Measurements from ENCODE around the gene C1QB. TPM values are rescaled to one million over a fixed set of nuclear protein-coding genes. Genes with fewer than 3 reads are reported as not detected.

The C1QB gene
- polyA plus RNA-seq, 1 of the 3 experiments (the other 2 are of a cell fraction): not detected

DNA sequence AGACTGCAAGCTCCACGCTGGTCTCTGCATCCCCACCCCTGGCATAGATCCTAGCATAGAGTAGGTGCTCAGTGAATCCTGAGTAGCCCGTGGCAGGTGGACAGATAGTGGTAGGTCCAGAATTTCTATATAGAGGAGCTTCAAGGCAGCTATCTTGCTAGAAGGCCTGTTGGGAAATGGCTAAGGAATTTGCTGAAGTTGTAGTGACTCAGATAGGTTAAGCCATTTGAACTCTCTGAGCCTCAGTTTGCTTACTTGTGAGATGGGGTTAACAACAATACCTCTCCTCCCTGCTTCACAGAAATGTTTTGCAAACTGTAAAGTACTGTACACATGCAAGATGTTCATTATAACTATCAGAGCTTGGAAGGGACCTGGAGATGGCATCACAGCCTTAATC, 34.2 kb downstream of the C1QB start:
- Histone ChIP-seq H3K4me2 (no peak overlapping the region), H2AFZ (ENCODE audit: low read depth) (no peak overlapping the region), H3K27ac (ENCODE audit: low read depth in 2 of 2, low read length in 1 of 2) (no peak overlapping the region), H3K4me3 (ENCODE audit: low read depth in 2 of 2, low read length in 1 of 2) (no peak overlapping the region), H3F3A (replicated peaks; ENCODE audit: insufficient read depth) (peaks cover 17% of the 10 kb centered on the region), H3K9me2 (no peaks in the 10 kb centered on the region), H4K20me1 (ENCODE audit: insufficient read depth) (no peaks in the 10 kb centered on the region), H3K79me2 (ENCODE audit: insufficient read depth) (no peaks in the 10 kb centered on the region), H3K27me3 (ENCODE audit: insufficient read depth) (no peaks in the 10 kb centered on the region), H3K36me3 (replicated peaks in 1 of 2; ENCODE audit: control insufficient read depth in 1 of 2, insufficient read depth in 2 of 2, low read length in 1 of 2) (no peaks in the 10 kb centered on the region), H3K4me1 (ENCODE audit: control insufficient read depth in 1 of 2, insufficient read depth in 2 of 2, low read depth in 1 of 2, low read length in 1 of 2) (peaks cover 6 to 8% of the 10 kb centered on the region in 2 experiments; a peak in 3 of 4 replicates), H3K9me3 (no peaks in the 10 kb centered on the region), H3K9ac (no peak overlapping the region)
- POLR2A ChIA-PET: no interaction called here
- no peak for DNase-seq
- TF ChIP-seq MEF2A (IDR thresholded peaks at IDR 0.05; ENCODE audit: borderline replicate concordance, low read depth) (no peak), RFX5 (IDR thresholded peaks at IDR 0.05; ENCODE audit: low read length) (no peak), TAF1 (IDR thresholded peaks at IDR 0.05; ENCODE audit: borderline replicate concordance, low read depth, low read length) (no peak), YY1 (IDR thresholded peaks at IDR 0.05; ENCODE audit: low read depth) (no peak), ELF1 (IDR thresholded peaks at IDR 0.05) (no peak)
- CTCF ChIA-PET: interaction anchor here (1.4 to 1.8 kb wide), 4 partner anchors 12 to 17 kb away, joined by 3 to 13 read pairs (median 7); no protein-coding TSS in a partner anchor
- WGBS (ENCODE audit: low lambda C conversion rate): 80% methylated on average over 2 of the region's 2 CpGs

DNA sequence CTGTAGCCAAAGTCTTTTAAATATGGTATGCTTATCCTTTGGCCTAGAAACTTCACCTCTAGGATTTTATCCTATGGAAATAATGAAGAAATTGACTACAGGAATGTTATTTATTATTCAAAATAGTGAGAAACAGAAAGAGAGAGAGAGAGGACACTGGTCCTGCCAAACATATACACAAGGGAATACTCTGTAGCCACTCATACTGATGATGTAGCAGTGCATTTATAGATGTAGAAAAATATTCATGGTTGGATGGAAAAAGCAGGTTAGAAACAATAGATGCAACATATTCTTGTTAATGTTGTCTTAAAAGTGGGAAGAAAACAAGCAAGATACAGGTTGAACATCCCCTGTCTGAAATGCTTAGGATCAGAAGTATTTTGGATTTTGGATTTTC, 35.4 kb downstream of the C1QB start:
- H3K9me3 ChIP-seq: no peaks in the 10 kb centered on the region
- no peak overlapping the region for H3K4me3 ChIP-seq (ENCODE audit: low read depth in 2 of 2, low read length in 1 of 2)
- TF ChIP-seq, protein P1, sequence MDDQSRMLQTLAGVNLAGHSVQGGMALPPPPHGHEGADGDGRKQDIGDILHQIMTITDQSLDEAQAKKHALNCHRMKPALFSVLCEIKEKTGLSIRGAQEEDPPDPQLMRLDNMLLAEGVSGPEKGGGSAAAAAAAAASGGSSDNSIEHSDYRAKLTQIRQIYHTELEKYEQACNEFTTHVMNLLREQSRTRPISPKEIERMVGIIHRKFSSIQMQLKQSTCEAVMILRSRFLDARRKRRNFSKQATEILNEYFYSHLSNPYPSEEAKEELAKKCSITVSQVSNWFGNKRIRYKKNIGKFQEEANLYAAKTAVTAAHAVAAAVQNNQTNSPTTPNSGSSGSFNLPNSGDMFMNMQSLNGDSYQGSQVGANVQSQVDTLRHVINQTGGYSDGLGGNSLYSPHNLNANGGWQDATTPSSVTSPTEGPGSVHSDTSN (IDR thresholded peaks at IDR 0.05): no peak
- TF ChIP-seq GABPA (IDR thresholded peaks at IDR 0.05; ENCODE audit: low read depth): no peak
- no peak for TF ChIP-seq FOXJ3 (CRISPR knock-in tag; IDR thresholded peaks at IDR 0.05)
- no peak for TF ChIP-seq NFIC (IDR thresholded peaks at IDR 0.05; ENCODE audit: borderline replicate concordance)
- no peak for TF ChIP-seq MXI1 (IDR thresholded peaks at IDR 0.05; ENCODE audit: low read depth, low read length)
- no peak for TF ChIP-seq RFX5 (IDR thresholded peaks at IDR 0.05; ENCODE audit: low read length)
- TF ChIP-seq EZH2phosphoT487 (IDR thresholded peaks at IDR 0.05; ENCODE audit: borderline replicate concordance, low read depth): no peak
- TF ChIP-seq, protein P2, sequence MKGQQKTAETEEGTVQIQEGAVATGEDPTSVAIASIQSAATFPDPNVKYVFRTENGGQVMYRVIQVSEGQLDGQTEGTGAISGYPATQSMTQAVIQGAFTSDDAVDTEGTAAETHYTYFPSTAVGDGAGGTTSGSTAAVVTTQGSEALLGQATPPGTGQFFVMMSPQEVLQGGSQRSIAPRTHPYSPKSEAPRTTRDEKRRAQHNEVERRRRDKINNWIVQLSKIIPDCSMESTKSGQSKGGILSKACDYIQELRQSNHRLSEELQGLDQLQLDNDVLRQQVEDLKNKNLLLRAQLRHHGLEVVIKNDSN (IDR thresholded peaks at IDR 0.05; ENCODE audit: borderline replicate concordance, low read depth): no peak
- no peak for TF ChIP-seq POLR2AphosphoS5 (IDR thresholded peaks at IDR 0.05; ENCODE audit: low read depth, low read length)
- no peak for TF ChIP-seq NRF1 (IDR thresholded peaks at IDR 0.05; ENCODE audit: low read depth, low read length)
- TF ChIP-seq FOSL2 (IDR thresholded peaks at IDR 0.05; ENCODE audit: borderline replicate concordance, low read depth): no peak
- TF ChIP-seq, protein P3, sequence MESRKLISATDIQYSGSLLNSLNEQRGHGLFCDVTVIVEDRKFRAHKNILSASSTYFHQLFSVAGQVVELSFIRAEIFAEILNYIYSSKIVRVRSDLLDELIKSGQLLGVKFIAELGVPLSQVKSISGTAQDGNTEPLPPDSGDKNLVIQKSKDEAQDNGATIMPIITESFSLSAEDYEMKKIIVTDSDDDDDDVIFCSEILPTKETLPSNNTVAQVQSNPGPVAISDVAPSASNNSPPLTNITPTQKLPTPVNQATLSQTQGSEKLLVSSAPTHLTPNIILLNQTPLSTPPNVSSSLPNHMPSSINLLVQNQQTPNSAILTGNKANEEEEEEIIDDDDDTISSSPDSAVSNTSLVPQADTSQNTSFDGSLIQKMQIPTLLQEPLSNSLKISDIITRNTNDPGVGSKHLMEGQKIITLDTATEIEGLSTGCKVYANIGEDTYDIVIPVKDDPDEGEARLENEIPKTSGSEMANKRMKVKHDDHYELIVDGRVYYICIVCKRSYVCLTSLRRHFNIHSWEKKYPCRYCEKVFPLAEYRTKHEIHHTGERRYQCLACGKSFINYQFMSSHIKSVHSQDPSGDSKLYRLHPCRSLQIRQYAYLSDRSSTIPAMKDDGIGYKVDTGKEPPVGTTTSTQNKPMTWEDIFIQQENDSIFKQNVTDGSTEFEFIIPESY (IDR thresholded peaks at IDR 0.05; ENCODE audit: borderline replicate concordance, low read depth): no peak
- TF ChIP-seq RCOR1 (IDR thresholded peaks at IDR 0.05; ENCODE audit: low read length): no peak
- ChIA-PET POLR2A (no interaction called here), CTCF (interaction anchor here (1.2 to 1.8 kb wide), 4 partner anchors 13 to 23 kb away, joined by 3 to 13 read pairs (median 6); no protein-coding TSS in a partner anchor)
- H3K4me2 ChIP-seq: no peak overlapping the region
- no peaks in the 10 kb centered on the region for H3K36me3 ChIP-seq (replicated peaks in 1 of 2; ENCODE audit: control insufficient read depth in 1 of 2, insufficient read depth in 2 of 2, low read length in 1 of 2)
- no peaks in the 10 kb centered on the region for H3K27me3 ChIP-seq (ENCODE audit: insufficient read depth)
- 0 out of 4 replicates have a peak overlapping the region, but pooled peaks of 1 of the 2 experiments have one; percentile 74 for H3K27ac ChIP-seq (ENCODE audit: low read depth in 2 of 2, low read length in 1 of 2)
- H3K4me1 ChIP-seq (ENCODE audit: control insufficient read depth in 1 of 2, insufficient read depth in 2 of 2, low read depth in 1 of 2, low read length in 1 of 2): peaks cover 6 to 8% of the 10 kb centered on the region in 2 experiments; a peak in 3 of 4 replicates
- DNase-seq: no peak
- no peaks in the 10 kb centered on the region for H4K20me1 ChIP-seq (ENCODE audit: insufficient read depth)
- no peaks in the 10 kb centered on the region for H3K9me2 ChIP-seq
- peaks cover 17% of the 10 kb centered on the region for H3F3A ChIP-seq (replicated peaks; ENCODE audit: insufficient read depth)
- H3K79me2 ChIP-seq (ENCODE audit: insufficient read depth): no peaks in the 10 kb centered on the region
- H2AFZ ChIP-seq (ENCODE audit: low read depth): no peak overlapping the region
- H3K9ac ChIP-seq: no peak overlapping the region

Data from SK-N-SH (cell line).